Right lobe of liver (tissue), 6 donors: ENCODE data around the gene ABCA9. TPM values are rescaled to one million over a fixed set of nuclear protein-coding genes. Genes with fewer than 3 reads are reported as not detected.
A peak's percentile ranks its signal among the peaks of the same experiment; 100 is the strongest.

Experiments
- ATAC-seq, 4 donors: fragments of 200-7000 bp; cut with Tn5 transposase; one replicate each; pipeline ENCODE4 v1.9.1; 2020; ENCODE audit warnings: mild to moderate bottlenecking in 4 of 4, moderate library complexity in 4 of 4
- DNase-seq, 3 donors: peaks; one replicate each; pipeline ENCODE4 v3.0.0-alpha.2; 2020
- H3K27ac ChIP-seq, 3 donors: fragments of 200-600 bp; one replicate each; pipeline ENCODE4 v1.8.0; 2022
- H3K27me3 ChIP-seq, 2 donors: fragments of 200-600 bp; one replicate each; pipeline ENCODE4 v1.8.0; 2022
- H3K36me3 ChIP-seq, 4 donors: fragments of 200-600 bp; sonication (generic) in 1 of 4; one replicate each; pipeline versions ENCODE4 v1.5.1 to v1.8.0; 2017 to 2022; ENCODE audit warnings: control low read depth in 1 of 4
- H3K4me1 ChIP-seq, 4 donors: fragments of 200-600 bp; sonication (generic) in 1 of 4; one replicate each; pipeline versions ENCODE4 v1.5.1 to v1.8.0; 2017 to 2022; ENCODE audit warnings: control low read depth in 1 of 4
- H3K4me3 ChIP-seq, 3 donors: fragments of 200-600 bp; one replicate each; pipeline ENCODE4 v1.8.0; 2022
- H3K9me3 ChIP-seq, 4 donors: fragments of 200-600 bp; sonication (generic) in 1 of 4; one replicate each; pipeline versions ENCODE4 v1.5.1 to v1.8.0; 2017 to 2022; ENCODE audit warnings: control low read depth in 1 of 4
- POLR2A ChIP-seq: fragments of 450-650 bp; IDR thresholded peaks from one replicate; pipeline ENCODE4 v1.6.1; 2017; ENCODE audit warnings: antibody characterized with exemption, mild to moderate bottlenecking
- WGBS: methylation state at CpG from one replicate; pipeline ENCODE4 v1.1.6; 2018; ENCODE audit warnings: low coverage, low lambda C conversion rate; ENCODE audit not compliant: insufficient coverage; ENCODE audit errors: missing lambda C conversion rate; 5-methylcytosine and 5-hydroxymethylcytosine counted together
- intact Hi-C, 2 donors: fragments of 100-400 bp; cut with DNase I; formaldehyde crosslinking; loops; one replicate each; pipeline versions ENCODE4 v1.11.2 to v1.14.1; 2022
- total RNA-seq, 6 experiments: library from RNA; depleted of rRNA in 2 of 6; stranded (reverse); fragments of >200 nt in 2 of 6; fragmentation: NEBNext Ultra II Directional in 3 of 6; extraction: Animal tissue kit (Norgen Biotek cat#: 25700) in 3 of 6; gene quantifications; one replicate each; pipeline versions ENCODE4 v1.1.0 to v1.2.4, GENCODE V29; 2016 to 2023
- TF ChIP-seq, protein P1 (sequence below), 4 donors: fragments of 200-600 bp in 3 of 4; fragments of 450-650 bp in 1 of 4; IDR thresholded peaks; one replicate each; pipeline versions ENCODE4 v1.5.1 to v1.8.0; 2016 to 2022; ENCODE audit warnings: antibody characterized with exemption in 4 of 4, mild to moderate bottlenecking in 2 of 4
- donor health status: DM: no; HTN: yes; CAD: no.
- donor health status: DM: no; HTN: no; CAD: no.
- donor health status: DM: no; HTN: no; CAD: no.
- donor health status: DM: no; HTN: yes; CAD: no.
- donor health status: DM: no; HTN: yes; CAD: no.

ABCA9 gene
- total RNA-seq, 6 experiments from 2014 or later: 4.9 to 19.4 (median 8.8) TPM

DNA sequence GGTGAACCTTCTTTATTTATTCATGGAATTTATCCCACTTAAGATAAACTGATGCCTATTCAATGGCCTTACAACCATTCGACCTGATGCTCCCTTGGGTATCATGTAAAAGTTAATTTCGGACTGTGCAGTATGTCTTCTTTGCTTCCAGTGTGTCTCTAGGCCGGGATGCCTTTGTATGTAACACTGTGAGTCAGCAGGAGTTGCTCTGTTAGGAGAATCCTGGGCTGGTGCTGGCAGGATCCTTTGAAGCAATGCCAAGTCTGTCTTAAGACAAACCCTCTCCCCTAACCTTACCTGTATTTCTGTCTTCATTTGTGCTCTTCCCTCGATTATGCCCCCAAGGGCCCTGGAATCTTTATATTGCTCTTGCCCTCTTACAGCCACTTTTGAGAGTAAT is 67.6 kb downstream of the ABCA9 start:
- H3K9me3 ChIP-seq: no peaks in the 10 kb centered on the region
- no peak for ATAC-seq
- intact Hi-C loops: no loop called here
- no peaks in the 10 kb centered on the region for H3K27me3 ChIP-seq
- 81% methylated on average over 4 of the region's 4 CpGs for whole genome bisulfite sequencing
- TF ChIP-seq, protein P1, sequence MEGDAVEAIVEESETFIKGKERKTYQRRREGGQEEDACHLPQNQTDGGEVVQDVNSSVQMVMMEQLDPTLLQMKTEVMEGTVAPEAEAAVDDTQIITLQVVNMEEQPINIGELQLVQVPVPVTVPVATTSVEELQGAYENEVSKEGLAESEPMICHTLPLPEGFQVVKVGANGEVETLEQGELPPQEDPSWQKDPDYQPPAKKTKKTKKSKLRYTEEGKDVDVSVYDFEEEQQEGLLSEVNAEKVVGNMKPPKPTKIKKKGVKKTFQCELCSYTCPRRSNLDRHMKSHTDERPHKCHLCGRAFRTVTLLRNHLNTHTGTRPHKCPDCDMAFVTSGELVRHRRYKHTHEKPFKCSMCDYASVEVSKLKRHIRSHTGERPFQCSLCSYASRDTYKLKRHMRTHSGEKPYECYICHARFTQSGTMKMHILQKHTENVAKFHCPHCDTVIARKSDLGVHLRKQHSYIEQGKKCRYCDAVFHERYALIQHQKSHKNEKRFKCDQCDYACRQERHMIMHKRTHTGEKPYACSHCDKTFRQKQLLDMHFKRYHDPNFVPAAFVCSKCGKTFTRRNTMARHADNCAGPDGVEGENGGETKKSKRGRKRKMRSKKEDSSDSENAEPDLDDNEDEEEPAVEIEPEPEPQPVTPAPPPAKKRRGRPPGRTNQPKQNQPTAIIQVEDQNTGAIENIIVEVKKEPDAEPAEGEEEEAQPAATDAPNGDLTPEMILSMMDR (IDR thresholded peaks at IDR 0.05): no peak
- TF ChIP-seq POLR2A: no peak
- peaks cover 0 to 50% (median 0%) of the 10 kb centered on the region in 4 donors for H3K36me3 ChIP-seq
- no peak for DNase-seq
- H3K27ac ChIP-seq: no peak overlapping the region
- no peaks in the 10 kb centered on the region for H3K4me1 ChIP-seq
- no peak overlapping the region for H3K4me3 ChIP-seq

DNA sequence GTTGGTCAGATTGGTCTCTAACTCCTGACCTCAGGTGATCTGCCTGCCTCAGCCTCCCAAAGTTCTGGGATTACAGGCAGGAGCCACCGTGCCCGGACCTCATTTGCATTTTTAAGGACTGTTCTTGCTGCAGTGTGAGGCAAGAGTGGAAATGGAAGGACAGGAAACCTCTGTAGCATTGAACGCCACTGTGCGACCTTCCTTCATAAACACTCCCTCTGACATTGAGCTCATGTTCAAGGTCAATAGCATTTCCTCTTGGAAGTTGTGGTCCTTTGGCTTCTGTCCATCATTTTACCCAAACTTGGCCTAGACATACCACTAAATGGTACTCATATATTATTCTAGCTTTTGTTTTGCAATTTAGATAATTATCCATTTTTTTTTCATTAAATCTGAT is 72.8 kb downstream of the ABCA9 start:
- Histone ChIP-seq H3K4me1 (no peaks in the 10 kb centered on the region), H3K27me3 (no peaks in the 10 kb centered on the region), H3K4me3 (no peak overlapping the region), H3K27ac (no peak overlapping the region), H3K36me3 (peaks cover 0 to 60% (median 0%) of the 10 kb centered on the region in 4 donors), H3K9me3 (no peaks in the 10 kb centered on the region)
- TF ChIP-seq POLR2A: no peak
- TF ChIP-seq, protein P1 (IDR thresholded peaks at IDR 0.05): no peak
- ATAC-seq (peak in 1 of 4 donors; percentile 27), DNase-seq (no peak)
- intact Hi-C loops: no loop called here
- no CpG with 5 or more reads among the region's 4 CpGs for WGBS

DNA sequence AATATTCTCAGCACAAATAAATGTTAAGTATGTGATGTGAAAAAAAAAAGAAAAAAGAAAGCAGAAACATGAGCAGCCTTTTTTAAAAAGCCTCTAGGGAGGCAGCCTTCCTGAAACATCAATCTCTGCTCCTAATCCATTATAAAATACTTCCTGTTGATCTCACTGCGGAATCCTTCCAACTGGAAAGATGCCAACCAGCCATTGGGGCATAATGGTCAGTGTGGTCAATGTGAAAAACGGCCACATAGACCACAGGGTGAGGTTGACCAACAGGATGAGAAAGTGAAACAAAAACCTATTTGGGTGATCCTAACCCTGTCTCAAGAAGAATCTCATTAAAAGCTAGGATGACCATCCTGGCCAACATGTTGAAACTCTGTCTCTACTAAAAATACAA is 79.4 kb downstream of the ABCA9 start:
- ATAC-seq (peak; percentile 81 to 97 (median 87)), DNase-seq (peak in 2 of 3 donors; percentile 39 to 55)
- no peaks in the 10 kb centered on the region for H3K9me3 ChIP-seq
- intact Hi-C loops: no loop called here
- no peak overlapping the region for H3K4me3 ChIP-seq
- H3K36me3 ChIP-seq: peaks cover 0 to 48% (median 1%) of the 10 kb centered on the region in 4 donors
- no peak for TF ChIP-seq POLR2A
- TF ChIP-seq, protein P1 (IDR thresholded peaks at IDR 0.05): no peak
- WGBS: 9% methylated on average over 2 of the region's 2 CpGs
- H3K27ac ChIP-seq: peak overlapping the region in 2 of 3 donors; percentile 8 to 10
- no peaks in the 10 kb centered on the region for H3K27me3 ChIP-seq
- H3K4me1 ChIP-seq: no peaks in the 10 kb centered on the region

DNA sequence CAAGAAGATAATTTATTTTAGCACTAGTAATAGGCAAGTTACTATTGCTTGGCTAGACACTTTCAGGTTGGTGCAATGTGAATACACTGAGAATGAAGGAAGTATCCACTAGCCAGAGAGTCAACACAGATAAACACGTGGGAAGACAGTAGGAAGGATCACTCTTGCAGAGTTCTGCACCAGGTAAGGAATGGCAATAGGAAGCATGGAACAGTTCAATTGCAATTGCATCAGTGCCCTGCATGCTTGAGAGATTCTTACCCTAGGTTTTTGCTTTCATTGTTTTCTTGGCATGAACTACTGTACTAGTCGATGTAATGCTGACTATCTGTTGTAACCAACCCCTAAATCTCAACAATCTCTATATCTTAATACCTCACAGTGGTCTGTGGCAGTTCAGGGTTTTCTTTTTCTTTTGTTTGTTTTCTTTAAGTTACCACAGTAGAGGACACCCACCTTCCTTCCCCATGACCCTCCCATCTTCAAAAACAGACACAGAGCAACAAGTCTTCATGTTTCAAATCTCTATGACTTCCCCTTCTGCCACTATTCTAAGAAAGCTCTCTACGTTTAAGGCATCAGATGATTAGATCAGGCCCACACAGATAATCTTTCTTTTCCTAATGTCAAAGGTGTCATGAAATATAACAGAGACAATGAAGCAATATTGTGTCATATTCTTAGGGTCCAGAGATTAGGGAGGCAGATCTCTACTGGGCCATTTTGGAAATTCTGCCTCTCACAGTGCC is 87.5 kb downstream of the ABCA9 start:
- Histone ChIP-seq H3K4me1 (peaks cover 0 to 6% (median 0%) of the 10 kb centered on the region in 4 donors), H3K27me3 (no peaks in the 10 kb centered on the region), H3K9me3 (no peaks in the 10 kb centered on the region), H3K27ac (no peak overlapping the region), H3K4me3 (no peak overlapping the region), H3K36me3 (peaks cover 0 to 33% (median 1%) of the 10 kb centered on the region in 4 donors)
- ATAC-seq: peak; percentile 30 to 67 (median 40)
- WGBS: 12% methylated on average over 3 of the region's 3 CpGs
- intact Hi-C loops: no loop called here
- DNase-seq: no peak
- TF ChIP-seq, protein P1 (IDR thresholded peaks at IDR 0.05): no peak
- TF ChIP-seq POLR2A: no peak
